ENCODE data around the gene FKBP4. TPM values are rescaled to one million over a fixed set of nuclear protein-coding genes. Genes with fewer than 3 reads are reported as not detected.

The FKBP4 gene
- total and polyA plus RNA-seq, 2 of the 13 experiments (the other 11 are each of a cell fraction or from before 2014, with no cell fraction given) = 25.7 to 66.1 TPM

- TF ChIP-seq GRHL1 (CRISPR knock-in tag; conservative IDR thresholded peaks at IDR 0.05) (no peak), ZNF75D (CRISPR knock-in tag; IDR thresholded peaks at IDR 0.05; ENCODE audit: borderline replicate concordance) (no peak), TFDP2 (CRISPR knock-in tag; IDR thresholded peaks at IDR 0.05) (no peak), ZNF558 (CRISPR knock-in tag; IDR thresholded peaks at IDR 0.05; ENCODE audit: borderline replicate concordance) (0 out of 2 replicates have a peak, but pooled peaks have one; percentile 4), EZH2 (conservative IDR thresholded peaks at IDR 0.05; ENCODE audit: low read depth, low read length) (no peak), NFRKB (IDR thresholded peaks at IDR 0.05) (no peak), RARG (CRISPR knock-in tag; IDR thresholded peaks at IDR 0.05; ENCODE audit: low read depth) (no peak), ARNT2 (CRISPR knock-in tag; IDR thresholded peaks at IDR 0.05; ENCODE audit: low read depth) (no peak), BATF2 (CRISPR knock-in tag; IDR thresholded peaks at IDR 0.05) (no peak), RBFOX2 (IDR thresholded peaks at IDR 0.05; ENCODE audit: low read depth, low read length) (peak; percentile 71), NFATC3 (CRISPR knock-in tag; IDR thresholded peaks at IDR 0.05) (no peak), BCL6 (CRISPR knock-in tag; IDR thresholded peaks at IDR 0.05) (no peak), CREM (IDR thresholded peaks at IDR 0.05) (no peak), CREM (CRISPR knock-in tag; IDR thresholded peaks at IDR 0.05) (no peak), FOSL1 (CRISPR knock-in tag; IDR thresholded peaks at IDR 0.05; ENCODE audit: borderline replicate concordance) (no peak), MTERF4 (CRISPR knock-in tag; IDR thresholded peaks at IDR 0.05) (no peak), ZNF607 (CRISPR knock-in tag; IDR thresholded peaks at IDR 0.05; ENCODE audit: borderline replicate concordance) (0 out of 2 replicates have a peak, but pooled peaks have one; percentile 37), MYNN (CRISPR knock-in tag; IDR thresholded peaks at IDR 0.05; ENCODE audit: low read depth) (no peak), ZNF816 (CRISPR knock-in tag; IDR thresholded peaks at IDR 0.05; ENCODE audit: borderline replicate concordance) (0 out of 2 replicates have a peak, but pooled peaks have one; percentile 55), HOXA9 (CRISPR knock-in tag; IDR thresholded peaks at IDR 0.05; ENCODE audit: borderline replicate concordance) (no peak), SAFB2 (CRISPR knock-in tag; IDR thresholded peaks at IDR 0.05; ENCODE audit: borderline replicate concordance, low read depth) (no peak), HIVEP1 (CRISPR knock-in tag; IDR thresholded peaks at IDR 0.05) (no peak), ZBTB44 (CRISPR knock-in tag; IDR thresholded peaks at IDR 0.05) (no peak), TCF7 (IDR thresholded peaks at IDR 0.05; ENCODE audit: low read depth) (no peak), ZFP1 (CRISPR knock-in tag; IDR thresholded peaks at IDR 0.05) (no peak)
Measured at GRCh38 chr12:2795291-2796186, 769 bp downstream of the FKBP4 start (continued).

Measured in HepG2 (cell line).